IMR-90 (cell line): ENCODE results near the gene MARCHF3. TPM values are rescaled to one million over a fixed set of nuclear protein-coding genes. Genes with fewer than 3 reads are reported as not detected.

Experiments
- ATAC-seq: fragments of 200-7000 bp; cut with Tn5 transposase; 2 replicates; pipeline ENCODE4 v1.9.1; 2020; ENCODE audit warnings: low read depth, mild to moderate bottlenecking, moderate library complexity
- BruUV-seq: library from RNA; stranded (reverse); fragments of 400-500 nt; replicated peaks from 2 replicates; lab custom pipeline; 2021; lab: Mats Ljungman, UMichigan
- CTCF ChIA-PET: fragments of 300-600 bp; formaldehyde crosslinking; extraction: SDS; loops from one replicate; lab custom pipeline; 2021; ENCODE audit warnings: antibody characterized with exemption; lab: Yijun Ruan, JAX
- POLR2A ChIA-PET: fragments of 300-600 bp; sonication (Branson Sonifier 250); formaldehyde crosslinking; loops from one replicate; lab custom pipeline; 2022; ENCODE audit warnings: antibody characterized with exemption; ENCODE audit not compliant: unreplicated experiment; lab: Charles Lee
- DNase-seq: peaks from one replicate; pipeline ENCODE4 v3.0.0; 2013
- H2AFZ ChIP-seq: replicated peaks from 2 replicates; pipeline ENCODE3; 2013; ENCODE audit warnings: low read length, mild to moderate bottlenecking; ENCODE audit not compliant: poor library complexity
- H2AK5ac ChIP-seq: 2 replicates; pipeline ENCODE4 v1.6.1; 2013; ENCODE audit warnings: low read depth, low read length, inconsistent platforms
- H2AK9ac ChIP-seq: replicated peaks from 2 replicates; pipeline ENCODE3; 2013; ENCODE audit warnings: mild to moderate bottlenecking, low read depth, low read length, moderate library complexity; ENCODE audit not compliant: poor library complexity
- H2BK120ac ChIP-seq: 2 replicates; pipeline ENCODE4 v1.6.1; 2013; ENCODE audit warnings: low read depth, low read length, inconsistent platforms
- H2BK15ac ChIP-seq: 3 replicates; pipeline ENCODE4 v1.6.1; 2013; ENCODE audit warnings: low read depth, low read length, inconsistent platforms
- H2BK20ac ChIP-seq: 2 replicates; pipeline ENCODE4 v1.6.1; 2013; ENCODE audit warnings: low read depth, mild to moderate bottlenecking, inconsistent platforms, low read length, moderate library complexity
- H2BK5ac ChIP-seq: 2 replicates; pipeline ENCODE4 v1.6.1; 2013; ENCODE audit warnings: mild to moderate bottlenecking, low read depth, low read length, inconsistent platforms; ENCODE audit not compliant: poor library complexity, severe bottlenecking
- H3K14ac ChIP-seq: replicated peaks from 2 replicates; pipeline ENCODE4 v1.6.1; 2013; ENCODE audit warnings: low read depth, low read length, inconsistent platforms
- H3K18ac ChIP-seq: 2 replicates; pipeline ENCODE4 v1.6.1; 2013; ENCODE audit warnings: low read depth, low read length, control low read depth
- H3K23ac ChIP-seq: 2 replicates; pipeline ENCODE4 v1.6.1; 2013; ENCODE audit warnings: low read depth, low read length, inconsistent platforms
- H3K27ac ChIP-seq: 2 replicates; pipeline ENCODE4 v1.5.1; 2013; ENCODE audit warnings: mild to moderate bottlenecking, control low read depth, low read length; ENCODE audit not compliant: insufficient read depth
- H3K27me3 ChIP-seq: 2 replicates; pipeline ENCODE4 v1.6.1; 2013; ENCODE audit warnings: low read length; ENCODE audit not compliant: control insufficient read depth, insufficient read depth
- H3K36me3 ChIP-seq: 2 replicates; pipeline ENCODE4 v1.6.1; 2013; ENCODE audit warnings: low read length, mixed read lengths; ENCODE audit not compliant: control insufficient read depth, insufficient read depth
- H3K4ac ChIP-seq: 2 replicates; pipeline ENCODE4 v1.6.1; 2013; ENCODE audit warnings: low read depth, low read length, inconsistent platforms
- H3K4me1 ChIP-seq: 2 replicates; pipeline ENCODE4 v1.6.1; 2013; ENCODE audit warnings: low read length, mixed read lengths; ENCODE audit not compliant: control insufficient read depth, insufficient read depth
- H3K4me2 ChIP-seq: 2 replicates; pipeline ENCODE4 v1.6.1; 2013; ENCODE audit warnings: low read depth, mild to moderate bottlenecking, control low read depth, low read length, moderate library complexity
- H3K4me3 ChIP-seq: 2 replicates; pipeline ENCODE4 v1.5.1; 2013; ENCODE audit warnings: low read depth, mild to moderate bottlenecking, control low read depth, low read length, moderate library complexity; ENCODE audit not compliant: insufficient read depth
- H3K56ac ChIP-seq: 2 replicates; pipeline ENCODE4 v1.6.1; 2013; ENCODE audit warnings: low read length, inconsistent platforms; ENCODE audit not compliant: insufficient read depth; ENCODE audit errors: extremely low read depth
- H3K79me1 ChIP-seq, 2 experiments: 2 replicates each; pipeline ENCODE4 v1.6.1; 2013; ENCODE audit warnings: low read length in 2 of 2, inconsistent platforms in 1 of 2, low read depth in 1 of 2
- H3K9ac ChIP-seq: 2 replicates; pipeline ENCODE4 v1.6.1; 2013; ENCODE audit warnings: low read depth, low read length, control low read depth
- H3K9me1 ChIP-seq: 2 replicates; pipeline ENCODE4 v1.6.1; 2013; ENCODE audit warnings: low read length, inconsistent platforms; ENCODE audit not compliant: insufficient read depth
- H3K9me3 ChIP-seq: 2 replicates; pipeline ENCODE4 v1.6.1; 2013; ENCODE audit warnings: low read length; ENCODE audit not compliant: control insufficient read depth, insufficient read depth
- H4K20me1 ChIP-seq: 2 replicates; pipeline ENCODE4 v1.6.1; 2013; ENCODE audit warnings: low read length, inconsistent platforms; ENCODE audit not compliant: insufficient read depth
- H4K5ac ChIP-seq: 2 replicates; pipeline ENCODE4 v1.6.1; 2013; ENCODE audit warnings: mild to moderate bottlenecking, low read depth, low read length, control low read depth
- H4K8ac ChIP-seq, 2 experiments: 2 replicates each; pipeline ENCODE4 v1.6.1; 2013; ENCODE audit warnings: low read depth in 2 of 2, low read length in 2 of 2, control low read depth in 1 of 2, inconsistent platforms in 1 of 2
- H4K91ac ChIP-seq: 2 replicates; pipeline ENCODE4 v1.6.1; 2013; ENCODE audit warnings: low read depth, low read length, inconsistent platforms; ENCODE audit not compliant: insufficient read depth
- CEBPB ChIP-seq: IDR thresholded peaks from 2 replicates; pipeline ENCODE4 v1.6.1; 2012; ENCODE audit warnings: low read depth, low read length, improper control_type of control experiment
- WGBS, 2 experiments: methylation state at CpG; one replicate each; pipeline versions ENCODE4 v1.1.5 to v1.1.7; 2013; ENCODE audit warnings: missing lambda C conversion rate in 2 of 2; ENCODE audit not compliant: insufficient read length in 1 of 2; ENCODE audit errors: extremely low coverage in 2 of 2; 5-methylcytosine and 5-hydroxymethylcytosine counted together
- dilution Hi-C: fragments of 300-500 bp; cut with HindIII; formaldehyde crosslinking; loops from one replicate; pipeline ENCODE4 v1.14.3; 2018; ENCODE audit warnings: low sequenced_read_pairs; ENCODE audit not compliant: unreplicated experiment
- in situ Hi-C: fragments of 300-500 bp; cut with MboI; formaldehyde crosslinking; loops from 3 replicates; pipeline ENCODE4 v1.14.3; 2019; ENCODE audit warnings: low sequenced_read_pairs, inconsistent platforms, mixed read lengths
- intact Hi-C: fragments of 100-400 bp; cut with micrococcal nuclease; formaldehyde crosslinking; loops from 2 replicates; pipeline ENCODE4 v1.10.0; 2022
- polyA plus RNA-seq, 3 experiments: library from polyadenylated mRNA; depleted of rRNA; stranded (reverse); fragments of >200 nt; gene quantifications; 2 replicates each; pipeline ENCODE4 v1.2.3, GENCODE V29; 2012; ENCODE audit warnings: low replicate concordance in 1 of 3
- total RNA-seq: library from RNA; depleted of rRNA; stranded (reverse); fragments of >200 nt; gene quantifications from 2 replicates; pipeline ENCODE4 v1.2.3, GENCODE V29; 2012

The MARCHF3 gene
- total and polyA plus RNA-seq, 2 of the 4 experiments (the other 2 are of a cell fraction), result 11.2 to 18.8 TPM

GRCh38 chr5:126914801-126915436 is 115.4 kb downstream of the MARCHF3 start:
- H3K4me2 ChIP-seq, result no peak overlapping the region
- no CpG with 5 or more reads among the region's 9 CpGs for WGBS, 2 experiments
- no peak overlapping the region for H3K14ac ChIP-seq
- no peak overlapping the region for H3K9ac ChIP-seq
- H3K4me1 ChIP-seq, result peaks cover 2% of the 10 kb centered on the region
- ATAC-seq (no peak), DNase-seq (no peak)
- no peak overlapping the region for H3K4ac ChIP-seq
- in situ Hi-C loops (no loop called here), dilution Hi-C loops (no loop called here), intact Hi-C loops (no loop called here)
- H3K79me1 ChIP-seq, result peaks cover 12 to 13% of the 10 kb centered on the region in 2 experiments; a peak in 3 of 4 replicates
- H3K4me3 ChIP-seq, result no peak overlapping the region
- no peak overlapping the region for H2BK5ac ChIP-seq
- no TSS peak for BruUV-seq
- H3K56ac ChIP-seq, result no peak overlapping the region
- no peak overlapping the region for H2AK9ac ChIP-seq
- H2BK20ac ChIP-seq, result no peak overlapping the region
- H4K20me1 ChIP-seq, result no peaks in the 10 kb centered on the region
- no peaks in the 10 kb centered on the region for H3K27me3 ChIP-seq
- no peak overlapping the region for H2BK15ac ChIP-seq
- no peaks in the 10 kb centered on the region for H3K9me3 ChIP-seq
- ChIA-PET POLR2A (no interaction called here), CTCF (no interaction called here)
- no peak overlapping the region for H4K91ac ChIP-seq
- no peak overlapping the region for H2AFZ ChIP-seq
- no peak overlapping the region for H2AK5ac ChIP-seq
- H3K27ac ChIP-seq, result no peak overlapping the region
- no peak overlapping the region for H4K5ac ChIP-seq
- H4K8ac ChIP-seq, result no peak overlapping the region
- peaks cover 4% of the 10 kb centered on the region; the same call in 1 of the 2 replicates for H3K9me1 ChIP-seq
- H3K36me3 ChIP-seq, result no peaks in the 10 kb centered on the region
- no peak overlapping the region for H3K23ac ChIP-seq
- no peak overlapping the region for H3K18ac ChIP-seq
- no peak for TF ChIP-seq CEBPB
- no peak overlapping the region for H2BK120ac ChIP-seq
